HG03280 (cell line): ENCODE results near the gene WHRN.

Source experiments
- ATAC-seq: cut with Tn5 transposase; IDR thresholded peaks from one replicate; pipeline ENCODE4 v1.9.1; 2021; ENCODE audit warnings: mild to moderate bottlenecking, moderate library complexity; ENCODE audit not compliant: unreplicated experiment

The WHRN gene

GRCh38 chr9:114369216-114370130 lies 135.8 kb downstream of the WHRN start:
- ATAC-seq: no peak

GRCh38 chr9:114367772-114368569 lies 137.3 kb downstream of the WHRN start:
- ATAC-seq: no peak

GRCh38 chr9:114367366-114367765 lies 137.9 kb downstream of the WHRN start:
- ATAC-seq: no peak

GRCh38 chr9:114366334-114367128 lies 138.7 kb downstream of the WHRN start:
- ATAC-seq: peak; percentile 50

GRCh38 chr9:114365194-114365593 lies 140.1 kb downstream of the WHRN start:
- no peak for ATAC-seq

- ATAC-seq: no peak
Measured at GRCh38 chr9:114364134-114365041, 140.9 kb downstream of the WHRN start.

GRCh38 chr9:114363424-114363823 lies 141.8 kb downstream of the WHRN start:
- ATAC-seq: no peak

- ATAC-seq: no peak
Measured at GRCh38 chr9:114362394-114362793, 142.9 kb downstream of the WHRN start.

- ATAC-seq: no peak
Measured at GRCh38 chr9:114361542-114361941, 143.7 kb downstream of the WHRN start.

GRCh38 chr9:114359801-114360200 lies 145.5 kb downstream of the WHRN start:
- ATAC-seq: no peak

- no peak for ATAC-seq
Measured at GRCh38 chr9:114357911-114358328, 147.4 kb downstream of the WHRN start.

GRCh38 chr9:114357360-114357759 lies 147.9 kb downstream of the WHRN start:
- no peak for ATAC-seq

- no peak for ATAC-seq
Measured at GRCh38 chr9:114356792-114357191, 148.5 kb downstream of the WHRN start.

GRCh38 chr9:114355821-114356220 lies 149.5 kb downstream of the WHRN start:
- no peak for ATAC-seq
